Ovary (tissue), 9 donors: ENCODE results near the gene RGMA. TPM values are rescaled to one million over a fixed set of nuclear protein-coding genes. Genes with fewer than 3 reads are reported as not detected.

Source experiments
- DNase-seq, 5 donors: peaks; one replicate each; pipeline ENCODE4 v3.0.0-alpha.2; 2019 to 2020
- H3K27ac ChIP-seq, 2 donors: fragments of 200-600 bp; one replicate each; pipeline versions ENCODE4 v1.5.1 to v1.8.0; 2019 to 2022
- H3K27me3 ChIP-seq: fragments of 200-600 bp; one replicate; pipeline ENCODE4 v1.8.0; 2022
- H3K36me3 ChIP-seq: fragments of 200-600 bp; sonication (generic); one replicate; pipeline ENCODE4 v1.5.1; 2019
- H3K4me1 ChIP-seq: one replicate; pipeline ENCODE4 v1.8.1; 2013; ENCODE audit warnings: mild to moderate bottlenecking, moderate library complexity; ENCODE audit not compliant: insufficient read depth
- H3K4me3 ChIP-seq: fragments of 200-600 bp; sonication (generic); one replicate; pipeline ENCODE4 v1.5.1; 2017
- H3K9me3 ChIP-seq, 2 donors: fragments of 200-600 bp in 1 of 2; sonication (generic) in 1 of 2; one replicate each; pipeline versions ENCODE4 v1.5.1 to v1.8.1; 2013 to 2019; ENCODE audit warnings: mild to moderate bottlenecking in 1 of 2, moderate library complexity in 1 of 2
- CTCF ChIP-seq, 3 donors: fragments of 450-650 bp in 2 of 3; fragments of 200-600 bp in 1 of 3; IDR thresholded peaks; one replicate each; pipeline versions ENCODE4 v1.5.1 to v1.8.0; 2016 to 2022; ENCODE audit warnings: antibody characterized with exemption in 3 of 3, mild to moderate bottlenecking in 1 of 3
- EP300 ChIP-seq: sonication (generic); formaldehyde crosslinking; IDR thresholded peaks from one replicate; pipeline ENCODE4 v1.6.1; 2017; ENCODE audit warnings: antibody characterized with exemption
- POLR2A ChIP-seq: fragments of 450-650 bp; IDR thresholded peaks from one replicate; pipeline ENCODE4 v1.6.1; 2017; ENCODE audit warnings: antibody characterized with exemption, mild to moderate bottlenecking, moderate library complexity
- WGBS, 3 donors: extraction: QIAGEN DNeasy Blood & Tissue Kit in 1 of 3; methylation state at CpG; one replicate each; pipeline versions ENCODE4 v1.1.5 to v1.1.7; 2013 to 2017; 5-methylcytosine and 5-hydroxymethylcytosine counted together
- intact Hi-C, 4 donors: fragments of 100-400 bp; cut with DNase I; formaldehyde crosslinking; loops; one replicate each; pipeline versions ENCODE4 v1.11.0 to v1.15.1; 2022 to 2023
- polyA plus RNA-seq, 2 donors: library from polyadenylated mRNA; stranded (reverse); fragments of 200-250 nt in 1 of 2; fragments of 350-450 nt in 1 of 2; fragmentation: Illumina TruSeq in 1 of 2; extraction: RNeasy Lipid Tissue Mini Kit (QIAGEN cat#74804) in 1 of 2; gene quantifications; one replicate each; pipeline ENCODE4 v1.2.3, GENCODE V29; 2013 to 2014
- total RNA-seq, 7 donors: library from RNA; depleted of rRNA in 2 of 7; stranded (reverse); fragments of >200 nt in 2 of 7; fragmentation: NEBNext Ultra II Directional in 3 of 7; extraction: Animal tissue kit (Norgen Biotek cat#: 25700) in 3 of 7; gene quantifications; one replicate each; pipeline versions ENCODE4 v1.1.0 to v1.2.4, GENCODE V29; 2016 to 2023
- donor health status: DM: no; HTN: no; CAD: no; lungs with moderate emphysema.
- donor health status: DM: no; HTN: no; CAD: no.
- donor health status: Bipolar disorder and iron deficiency.
- donor health status: DM: yes; HTN: yes; CAD: no.
- donor health status: DM: no; HTN: no; CAD: no.
- donor health status: DM: yes; HTN: yes; CAD: no.

Gene RGMA
- total and polyA plus RNA-seq, 9 donors: 2.8 to 47.6 (median 31.6) TPM

GRCh38 chr15:93131485-93132095 lies 42.6 kb upstream of the RGMA start:
- Histone ChIP-seq H3K4me1 (no peaks in the 10 kb centered on the region), H3K9me3 (no peaks in the 10 kb centered on the region), H3K36me3 (no peaks in the 10 kb centered on the region), H3K27me3 (no peaks in the 10 kb centered on the region), H3K27ac (no peak overlapping the region), H3K4me3 (no peak overlapping the region)
- TF ChIP-seq POLR2A (no peak), EP300 (no peak), CTCF (IDR thresholded peaks at IDR 0.05) (no peak)
- WGBS, 3 donors: 90 to 97% (median 92%) methylated on average over 10 of the region's 10 CpGs
- DNase-seq: no peak
- intact Hi-C loops: no loop called here

DNA sequence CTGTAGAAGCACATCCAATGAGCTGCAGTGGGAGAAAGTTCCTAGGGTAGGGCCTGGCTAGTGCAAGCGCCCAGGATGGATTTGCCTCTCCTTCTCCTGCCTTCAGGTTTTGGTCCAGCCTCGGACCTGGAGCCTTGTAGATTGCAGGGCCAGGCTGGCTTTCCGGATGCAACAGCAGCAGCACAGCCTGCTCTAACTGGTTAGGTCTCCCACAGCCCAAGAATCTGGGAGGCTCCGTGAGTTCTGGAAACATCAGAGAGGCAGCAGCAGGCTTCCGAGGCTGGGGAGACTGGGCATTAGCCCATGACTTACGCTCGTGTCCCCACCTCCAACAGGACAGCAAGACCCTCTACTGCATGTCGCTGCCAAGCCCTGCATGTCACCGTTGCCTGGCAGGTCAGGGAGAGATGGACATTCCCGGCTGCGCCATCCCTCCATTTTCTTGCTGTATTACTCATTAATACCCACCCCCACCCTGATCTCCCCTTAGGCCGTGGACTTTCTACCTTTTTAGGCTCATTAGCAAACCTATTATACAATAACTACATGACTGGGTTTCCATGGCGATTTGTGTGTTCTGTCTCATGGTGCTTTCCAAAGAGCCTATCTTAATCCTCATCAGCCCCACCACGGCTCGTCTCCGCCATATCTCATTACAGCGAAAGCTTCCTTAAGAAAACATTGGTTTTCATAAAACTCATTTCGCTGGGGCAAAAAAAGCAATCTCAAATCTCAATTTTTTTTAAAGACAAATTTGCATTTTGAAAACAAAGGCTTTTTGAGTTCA lies 40.9 kb upstream of the RGMA start:
- no peak for DNase-seq
- no peak overlapping the region for H3K4me3 ChIP-seq
- 84 to 92% (median 85%) methylated on average over 18 of the region's 18 CpGs for WGBS, 3 donors
- no peaks in the 10 kb centered on the region for H3K9me3 ChIP-seq
- no peak overlapping the region for H3K27ac ChIP-seq
- no peaks in the 10 kb centered on the region for H3K36me3 ChIP-seq
- intact Hi-C loops: no loop called here
- H3K27me3 ChIP-seq: no peaks in the 10 kb centered on the region
- no peaks in the 10 kb centered on the region for H3K4me1 ChIP-seq
- no peak for TF ChIP-seq EP300
- TF ChIP-seq POLR2A: no peak
- TF ChIP-seq CTCF (IDR thresholded peaks at IDR 0.05): no peak

DNA sequence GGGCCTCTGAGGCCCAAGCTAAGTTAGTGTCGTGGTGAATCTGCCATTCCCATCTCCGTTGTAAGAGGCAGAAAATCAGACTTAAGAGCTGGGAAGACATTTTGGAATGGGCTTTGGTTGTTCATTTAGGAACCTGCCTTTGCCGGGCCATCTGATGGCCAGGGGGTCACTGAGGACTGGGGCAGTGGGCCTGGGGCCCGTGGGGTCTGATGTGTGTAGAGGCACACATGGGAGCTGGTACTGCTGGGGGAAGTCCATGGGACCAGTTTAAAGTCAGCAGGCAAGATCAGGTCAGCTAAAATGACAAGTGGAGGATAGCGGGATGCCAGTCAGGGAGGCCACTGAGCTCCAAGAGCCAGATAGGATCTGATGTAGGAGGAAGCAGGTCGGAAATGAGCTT lies 38.3 kb upstream of the RGMA start:
- Histone ChIP-seq H3K9me3 (no peaks in the 10 kb centered on the region), H3K4me3 (no peak overlapping the region), H3K27me3 (no peaks in the 10 kb centered on the region), H3K4me1 (no peaks in the 10 kb centered on the region), H3K36me3 (no peaks in the 10 kb centered on the region), H3K27ac (no peak overlapping the region)
- DNase-seq: no peak
- 79 to 88% (median 79%) methylated on average over 6 of the region's 6 CpGs for WGBS, 3 donors
- no peak for TF ChIP-seq CTCF (IDR thresholded peaks at IDR 0.05)
- no peak for TF ChIP-seq POLR2A
- no peak for TF ChIP-seq EP300
- intact Hi-C loops: no loop called here

GRCh38 chr15:93126599-93126998 lies 37.6 kb upstream of the RGMA start:
- DNase-seq: no peak

More at GRCh38 chr15:93126599-93126998, 37.6 kb upstream of the RGMA start:
- Histone ChIP-seq H3K27me3 (no peaks in the 10 kb centered on the region), H3K36me3 (no peaks in the 10 kb centered on the region), H3K27ac (no peak overlapping the region), H3K4me1 (no peaks in the 10 kb centered on the region), H3K9me3 (no peaks in the 10 kb centered on the region), H3K4me3 (no peak overlapping the region)
- no peak for TF ChIP-seq CTCF (IDR thresholded peaks at IDR 0.05)
- no peak for TF ChIP-seq EP300
- no peak for TF ChIP-seq POLR2A
- intact Hi-C loops: no loop called here
- 76 to 77% (median 77%) methylated on average over 8 of the region's 8 CpGs for WGBS, 3 donors
